GM13976 (cell line): ENCODE measurements around the gene APBA2.
"Not testable (repeated sequence)": the region's sequence is repeated elsewhere in the genome, so short reads cannot be mapped to it uniquely, and the experiment has no call there.

Experiments used
- DNase-seq: peaks from one replicate; pipeline ENCODE4 v3.0.0; 2012; ENCODE audit warnings: low spot score
- in situ Hi-C: fragments of 300-500 bp; cut with MboI; formaldehyde crosslinking; loops from one replicate; pipeline ENCODE4 v1.12.0; 2022; ENCODE audit warnings: low sequenced_read_pairs, mixed read lengths, inconsistent platforms; ENCODE audit not compliant: unreplicated experiment
- TF ChIP-seq, protein P1 (sequence below): IDR thresholded peaks from 2 replicates; pipeline ENCODE4 v1.5.1; 2012; ENCODE audit warnings: borderline replicate concordance, mild to moderate bottlenecking; ENCODE audit not compliant: insufficient read depth; ENCODE audit errors: extremely low read depth, missing control alignments, control extremely low read depth

The APBA2 gene

DNA sequence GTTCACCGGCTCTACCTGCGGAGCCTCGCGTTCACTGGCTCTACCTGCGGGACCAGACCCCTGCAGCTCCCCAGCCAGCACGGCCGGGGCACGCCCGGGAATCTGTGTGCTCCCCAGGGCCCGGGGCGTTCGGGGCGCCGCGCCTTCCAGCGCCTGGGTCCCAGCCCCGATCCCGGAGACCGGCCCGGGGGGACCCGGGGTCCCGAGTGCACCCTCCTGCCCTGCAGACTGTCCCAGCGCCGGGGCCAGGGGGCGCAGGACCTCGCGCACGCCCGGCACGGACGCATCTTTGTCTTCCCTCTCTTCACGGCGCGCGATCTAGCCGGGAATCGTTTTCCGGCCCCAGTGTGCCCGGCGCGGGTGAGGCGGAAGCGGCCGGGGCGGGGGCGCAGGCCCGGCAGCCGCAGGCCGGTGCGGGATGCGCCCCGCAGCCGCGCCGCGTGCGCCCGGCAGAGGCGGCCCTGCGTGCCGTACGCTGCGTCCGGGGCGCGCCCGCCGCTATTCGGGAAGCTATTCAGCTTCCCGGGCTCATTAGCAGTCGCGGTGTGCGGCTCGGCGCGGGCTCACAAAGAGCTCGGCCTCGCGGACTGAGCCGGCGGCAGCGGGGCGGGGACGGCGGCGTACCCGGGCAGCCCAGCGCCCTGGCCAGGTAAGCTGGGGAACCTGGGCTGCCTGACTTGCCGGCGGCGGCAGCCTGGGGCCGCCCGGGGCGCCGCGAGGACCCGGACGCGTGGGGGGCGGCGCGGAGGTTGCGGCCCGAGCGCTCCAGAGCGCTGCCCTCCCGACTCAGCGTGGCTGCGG, at the start of gene APBA2:
APBA2 (plus strand) TSS at position 345 of the 801 bp plus-strand sequence. CDS start 167,911 bp downstream, outside the sequence.
- DNase-seq, result no peak
- in situ Hi-C loops, result no loop called here
- TF ChIP-seq, protein P1, sequence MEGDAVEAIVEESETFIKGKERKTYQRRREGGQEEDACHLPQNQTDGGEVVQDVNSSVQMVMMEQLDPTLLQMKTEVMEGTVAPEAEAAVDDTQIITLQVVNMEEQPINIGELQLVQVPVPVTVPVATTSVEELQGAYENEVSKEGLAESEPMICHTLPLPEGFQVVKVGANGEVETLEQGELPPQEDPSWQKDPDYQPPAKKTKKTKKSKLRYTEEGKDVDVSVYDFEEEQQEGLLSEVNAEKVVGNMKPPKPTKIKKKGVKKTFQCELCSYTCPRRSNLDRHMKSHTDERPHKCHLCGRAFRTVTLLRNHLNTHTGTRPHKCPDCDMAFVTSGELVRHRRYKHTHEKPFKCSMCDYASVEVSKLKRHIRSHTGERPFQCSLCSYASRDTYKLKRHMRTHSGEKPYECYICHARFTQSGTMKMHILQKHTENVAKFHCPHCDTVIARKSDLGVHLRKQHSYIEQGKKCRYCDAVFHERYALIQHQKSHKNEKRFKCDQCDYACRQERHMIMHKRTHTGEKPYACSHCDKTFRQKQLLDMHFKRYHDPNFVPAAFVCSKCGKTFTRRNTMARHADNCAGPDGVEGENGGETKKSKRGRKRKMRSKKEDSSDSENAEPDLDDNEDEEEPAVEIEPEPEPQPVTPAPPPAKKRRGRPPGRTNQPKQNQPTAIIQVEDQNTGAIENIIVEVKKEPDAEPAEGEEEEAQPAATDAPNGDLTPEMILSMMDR, result no peak

DNA sequence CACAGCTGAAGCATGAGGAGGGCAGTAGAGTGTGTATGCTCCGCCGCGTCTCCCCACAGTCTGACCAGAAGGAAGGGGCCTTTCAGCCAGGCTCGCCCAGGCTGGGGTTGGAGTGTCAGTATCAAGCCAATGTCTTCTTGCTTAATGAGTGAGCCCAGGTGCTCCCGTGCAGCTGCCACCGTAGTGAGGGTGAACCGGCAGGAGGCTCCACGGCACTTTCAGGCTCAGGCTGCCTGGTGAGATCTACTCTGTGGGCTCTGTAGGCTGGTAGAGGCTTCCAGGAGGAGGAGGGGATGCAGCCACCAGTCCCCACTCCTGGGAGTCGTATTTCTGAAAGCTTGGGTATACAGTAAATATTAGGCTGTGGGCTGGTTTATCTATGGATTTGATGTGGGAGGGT, 45.5 kb upstream of the APBA2 start:
- DNase-seq, in situ Hi-C loops: not testable (repeated sequence)

- DNase-seq, result peak; percentile 3
- in situ Hi-C loops, result not testable (repeated sequence)
These were observed 43.6 kb upstream of the APBA2 start for GRCh38 chr15:28842210-28842609.

DNA sequence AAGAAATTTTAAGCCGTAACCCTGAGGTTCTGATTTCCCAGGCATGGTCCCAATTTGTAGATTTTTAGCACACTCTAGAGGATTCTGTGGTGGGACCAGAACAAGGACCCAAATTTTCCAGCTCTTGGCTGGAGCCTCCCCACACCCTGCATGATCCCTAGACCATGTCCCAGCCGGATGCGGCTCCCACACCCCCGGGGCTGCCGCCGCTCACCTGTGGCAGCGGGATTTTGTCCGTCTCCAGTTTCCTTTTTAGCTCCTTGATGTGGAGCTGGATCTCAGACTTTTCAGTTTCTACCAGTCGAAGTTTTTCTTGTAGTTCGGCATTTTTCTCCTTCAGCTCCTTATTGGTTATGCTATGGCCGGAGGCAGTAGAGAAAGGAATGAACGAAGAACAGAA, 42.3 kb upstream of the APBA2 start:
- DNase-seq, in situ Hi-C loops: not testable (repeated sequence)

DNA sequence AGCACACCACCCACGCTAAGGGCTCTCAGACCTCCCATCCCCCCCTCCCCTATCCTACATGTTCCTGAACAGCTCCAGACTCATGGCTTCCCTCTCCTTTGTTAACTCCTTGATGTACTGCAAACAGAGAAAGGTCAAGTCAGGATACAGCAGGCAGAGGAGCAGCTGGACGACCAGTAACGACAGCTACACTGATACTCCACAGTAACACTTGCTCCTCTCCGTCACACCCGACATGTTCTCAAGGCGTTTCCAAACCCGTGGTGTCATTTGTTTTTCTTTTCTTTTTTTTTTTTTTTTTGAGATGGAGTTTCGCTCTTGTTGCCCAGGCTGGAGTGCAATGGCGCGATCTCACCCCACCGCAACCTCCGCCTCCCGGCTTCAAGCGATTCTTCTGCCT, 41.6 kb upstream of the APBA2 start:
- in situ Hi-C loops, DNase-seq: not testable (repeated sequence)

DNA sequence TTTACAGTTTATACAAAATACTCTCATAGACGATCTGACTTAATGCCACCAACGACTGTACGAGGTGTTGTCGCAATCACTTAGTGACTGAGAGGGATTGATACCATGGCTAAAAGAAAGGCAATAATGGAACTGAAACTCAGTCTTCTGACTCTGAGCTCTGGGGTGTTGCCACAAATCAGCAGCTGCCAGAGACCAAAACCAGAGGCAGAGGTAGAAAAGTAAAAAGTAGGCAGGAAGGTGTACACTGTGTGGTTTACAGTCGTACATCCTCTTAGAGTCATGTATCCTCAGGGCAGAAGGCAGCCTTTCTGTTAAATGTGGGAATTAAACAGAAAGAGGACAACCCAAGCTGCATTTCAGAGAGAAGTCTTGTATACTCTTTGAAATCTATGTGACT, 38.5 kb upstream of the APBA2 start:
- DNase-seq, in situ Hi-C loops: not testable (repeated sequence)

- DNase-seq, in situ Hi-C loops: not testable (repeated sequence)
These were observed 37.8 kb upstream of the APBA2 start for GRCh38 chr15:28847959-28848358.

GRCh38 chr15:28848521-28848920, 37.3 kb upstream of the APBA2 start, which contains the start of gene GOLGA6L7:
TSS of gene GOLGA6L7 (minus strand) at chr15:28848644. CDS start at chr15:28848549, 95 bp downstream.
- in situ Hi-C loops, DNase-seq: not testable (repeated sequence)

DNA sequence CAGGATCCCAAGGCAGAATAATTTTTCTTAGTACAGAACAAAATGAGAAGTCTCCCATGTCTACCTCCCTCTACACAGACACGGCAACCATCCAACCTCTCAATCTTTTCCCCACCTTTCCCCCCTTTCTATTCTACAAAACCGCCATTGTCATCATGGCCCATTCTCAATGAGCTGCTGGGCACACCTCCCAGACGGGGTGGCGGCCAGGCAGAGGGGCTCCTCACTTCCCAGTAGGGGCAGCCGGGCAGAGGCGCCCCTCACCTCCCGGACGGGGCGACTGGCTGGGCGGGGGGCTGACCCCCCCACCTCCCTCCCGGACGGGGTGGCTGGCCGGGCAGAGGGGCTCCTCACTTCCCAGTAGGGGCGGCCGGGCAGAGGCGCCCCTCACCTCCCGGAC, 36.5 kb upstream of the APBA2 start:
- in situ Hi-C loops, DNase-seq: not testable (repeated sequence)

DNA sequence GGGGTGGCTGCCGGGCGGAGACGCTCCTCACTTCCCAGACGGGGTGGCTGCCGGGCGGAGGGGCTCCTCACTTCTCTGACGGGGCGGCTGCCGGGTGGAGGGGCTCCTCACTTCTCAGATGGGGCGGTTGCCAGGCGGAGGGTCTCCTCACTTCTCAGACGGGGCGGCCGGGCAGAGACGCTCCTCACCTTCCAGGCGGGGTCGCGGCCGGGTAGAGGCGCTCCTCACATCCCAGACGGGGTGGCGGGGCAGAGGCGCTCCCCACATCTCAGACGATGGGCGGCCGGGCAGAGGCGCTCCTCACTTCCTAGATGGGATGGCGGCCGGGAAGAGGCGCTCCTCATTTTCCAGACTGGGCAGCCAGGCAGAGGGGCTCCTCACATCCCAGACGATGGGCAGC, 36.0 kb upstream of the APBA2 start:
- in situ Hi-C loops, DNase-seq: not testable (repeated sequence)

DNA sequence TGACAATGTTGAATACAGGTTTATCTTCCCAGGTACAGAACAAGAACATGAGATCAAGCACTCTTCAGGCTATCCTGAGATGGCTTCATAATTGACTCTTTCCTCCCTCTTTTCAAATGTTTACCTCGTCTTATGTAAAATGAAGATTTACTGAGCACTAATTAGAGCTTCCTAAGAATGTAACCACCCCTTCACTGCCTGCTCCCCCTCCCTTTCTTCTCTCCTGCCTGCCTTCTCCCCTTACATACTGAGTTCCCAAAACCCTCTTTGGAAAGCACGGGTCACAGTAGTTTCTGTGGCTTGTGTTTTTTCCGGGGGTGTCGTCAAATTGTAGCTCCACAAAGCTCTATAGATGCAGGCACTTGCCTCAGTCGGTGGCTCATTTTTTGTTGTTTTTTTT, 32.1 kb upstream of the APBA2 start:
- DNase-seq, in situ Hi-C loops: not testable (repeated sequence)

GRCh38 chr15:28854578-28854977, 31.2 kb upstream of the APBA2 start:
- DNase-seq, in situ Hi-C loops: not testable (repeated sequence)

DNA sequence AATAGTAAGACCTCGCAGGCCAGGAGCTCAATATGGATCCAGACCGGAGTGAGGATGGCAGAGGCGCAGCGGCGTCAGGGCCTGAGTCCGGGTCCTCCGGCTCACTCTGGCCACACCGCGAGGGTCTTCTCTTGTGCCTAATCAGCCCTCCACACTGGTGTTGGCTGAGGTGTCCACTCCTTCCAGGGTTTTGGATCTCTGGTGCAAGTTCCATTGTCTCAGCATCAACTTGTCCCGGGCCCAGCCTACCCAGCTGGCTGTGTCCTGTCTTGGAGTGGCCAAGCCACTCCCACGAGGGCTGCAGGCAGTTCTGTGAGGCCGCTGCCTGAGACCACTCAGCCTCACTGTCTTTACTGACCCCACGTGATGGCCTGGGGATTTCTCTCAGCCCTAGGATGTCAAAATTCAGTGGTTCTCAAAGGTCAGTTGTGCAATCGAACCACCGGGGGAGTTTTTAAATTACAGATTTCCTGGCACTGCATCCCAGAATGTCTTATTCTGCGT, 24.7 kb upstream of the APBA2 start:
- TF ChIP-seq, protein P1, result no peak
- in situ Hi-C loops, result no loop called here
- no peak for DNase-seq

DNA sequence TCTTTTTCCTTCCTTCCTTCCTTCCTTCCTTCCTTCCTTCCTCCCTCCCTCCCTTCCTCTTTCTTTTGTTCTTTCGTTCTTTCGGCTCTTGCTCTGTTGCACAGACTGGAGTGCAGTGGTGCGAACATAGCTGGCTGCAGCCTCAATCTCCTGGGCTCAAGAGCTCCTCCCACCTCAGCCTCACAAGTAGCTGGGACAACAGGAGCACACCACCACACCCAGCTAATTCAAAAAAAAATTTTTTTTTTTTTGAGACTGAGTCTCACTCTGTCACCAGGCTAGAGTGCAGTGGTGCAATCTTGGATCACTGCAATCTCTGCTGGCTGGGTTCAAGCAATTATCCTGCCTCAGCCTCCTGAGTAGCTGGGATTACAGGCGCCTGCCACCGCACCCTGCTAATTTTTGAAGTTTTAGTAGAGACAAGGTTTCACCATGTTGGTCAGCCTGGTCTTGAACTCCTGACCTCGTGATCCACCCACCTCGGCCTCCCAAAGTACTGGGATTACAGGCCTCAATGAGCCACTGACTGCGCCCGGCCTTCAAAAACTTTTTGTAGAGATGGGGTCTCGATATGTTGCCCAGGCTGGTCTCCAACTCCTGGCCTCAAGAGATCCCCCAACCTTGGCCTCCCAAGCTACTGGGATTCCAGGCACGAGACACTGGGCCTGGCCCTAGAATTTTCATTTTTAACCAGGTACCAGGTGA, 24.0 kb upstream of the APBA2 start:
- in situ Hi-C loops, DNase-seq: not testable (repeated sequence)
